Activated CD4-positive, alpha-beta T cell treated with anti-CD3 and anti-CD28 coated beads, Interleukin-2, Interleukin-4, amounts not matched to agents 100 ng/mL and 50 ng/mL, durations not matched to agents 16 hours and 8 hours (primary cell): ENCODE measurements around the gene MYG1.
"Not testable (repeated sequence)": the region's sequence is repeated elsewhere in the genome, so short reads cannot be mapped to it uniquely, and the experiment has no call there.

ENCODE experiments used
- DNase-seq: peaks from one replicate; pipeline ENCODE4 v3.0.0-alpha.2; 2020; ENCODE audit warnings: low spot score

The MYG1 gene

DNA sequence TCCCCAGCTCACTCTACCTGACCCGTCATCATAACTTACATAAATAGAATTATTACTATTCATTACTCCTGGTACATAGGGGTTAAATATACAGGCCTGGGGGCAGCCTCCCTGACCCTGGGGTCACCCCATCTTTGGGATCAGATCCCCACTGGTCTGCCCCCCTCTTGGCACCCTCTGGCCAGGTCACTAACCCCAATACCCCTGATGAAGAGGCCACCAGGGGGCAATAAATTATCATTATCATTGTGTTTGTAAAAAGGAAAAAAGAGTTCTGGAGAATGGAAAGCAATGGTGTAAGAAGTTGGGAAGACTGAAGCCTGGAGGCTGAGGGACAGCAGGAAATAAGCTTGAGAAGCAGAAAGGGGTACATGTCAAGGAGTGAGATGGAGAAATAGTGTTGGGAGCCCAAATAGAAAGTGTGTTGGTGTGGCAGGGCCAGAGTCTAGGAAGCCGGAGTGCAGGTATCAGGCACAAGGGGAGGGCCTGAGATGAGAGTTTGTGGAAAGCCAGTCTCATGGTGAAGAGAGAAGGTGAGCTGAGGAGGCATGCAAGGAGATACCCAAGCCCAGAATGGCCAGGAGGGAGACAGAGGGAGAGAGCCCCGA, 28.0 kb downstream of the MYG1 start:
- no peak for DNase-seq

DNA sequence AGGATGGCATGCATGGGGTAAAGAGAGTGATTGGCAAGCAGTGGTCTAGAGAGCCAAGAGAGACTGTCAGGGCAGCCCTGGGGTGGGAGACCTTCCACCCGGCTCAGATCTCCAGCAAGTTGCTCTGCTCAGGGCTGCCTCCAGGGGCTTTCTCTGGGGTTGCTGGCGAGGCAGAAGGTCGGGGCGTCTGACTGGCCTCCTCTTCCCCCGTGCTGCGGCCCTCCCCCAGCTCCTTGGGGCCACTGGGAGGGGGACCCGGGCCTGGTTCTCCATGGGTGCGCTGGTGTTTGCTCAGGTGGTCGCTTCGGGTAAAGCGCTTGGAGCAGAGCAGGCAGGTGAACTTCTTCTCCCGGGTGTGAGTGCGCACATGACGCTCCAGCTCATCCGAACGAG, 28.5 kb downstream of the MYG1 start:
- DNase-seq = no peak

DNA sequence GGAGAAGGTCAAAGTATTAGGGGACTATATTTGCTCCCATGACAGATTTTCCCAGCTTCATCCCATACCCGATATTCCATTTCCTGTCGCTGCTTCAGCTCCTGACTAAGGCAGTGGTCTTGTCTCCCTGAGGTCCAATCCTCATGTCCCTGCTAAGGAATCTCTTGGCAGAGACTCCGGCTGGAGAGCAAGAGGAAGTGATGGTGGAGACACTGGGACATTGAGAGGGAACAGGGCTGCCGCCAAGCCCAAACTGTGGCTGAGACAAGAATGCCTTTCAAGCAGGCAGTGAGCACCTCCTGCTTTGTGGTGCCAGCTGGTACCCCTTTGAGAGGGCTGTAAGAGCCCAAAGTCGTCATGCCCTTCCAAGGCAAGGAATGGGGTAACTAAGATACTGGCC, 31.2 kb downstream of the MYG1 start:
- no peak for DNase-seq

DNA sequence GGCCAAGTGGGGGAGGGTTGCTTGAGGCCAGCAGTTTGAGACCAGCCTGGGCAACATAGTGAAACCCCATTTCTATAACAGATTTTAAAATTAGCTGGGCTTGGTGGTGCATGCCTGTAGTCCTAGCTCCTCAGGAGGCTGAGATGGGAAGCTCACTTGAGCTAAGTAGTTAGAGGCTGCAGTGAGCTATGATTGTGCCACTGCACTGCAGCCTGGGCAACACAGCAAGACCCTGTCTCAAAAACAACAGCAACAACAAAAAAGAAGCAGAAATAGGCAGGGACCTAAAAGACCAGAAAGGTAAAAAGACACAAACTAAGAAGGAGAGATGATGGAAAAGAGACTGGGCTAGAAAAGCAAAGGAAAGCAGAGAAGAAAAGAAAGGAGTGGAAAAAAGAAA, 32.8 kb downstream of the MYG1 start:
- not testable (repeated sequence) for DNase-seq

DNA sequence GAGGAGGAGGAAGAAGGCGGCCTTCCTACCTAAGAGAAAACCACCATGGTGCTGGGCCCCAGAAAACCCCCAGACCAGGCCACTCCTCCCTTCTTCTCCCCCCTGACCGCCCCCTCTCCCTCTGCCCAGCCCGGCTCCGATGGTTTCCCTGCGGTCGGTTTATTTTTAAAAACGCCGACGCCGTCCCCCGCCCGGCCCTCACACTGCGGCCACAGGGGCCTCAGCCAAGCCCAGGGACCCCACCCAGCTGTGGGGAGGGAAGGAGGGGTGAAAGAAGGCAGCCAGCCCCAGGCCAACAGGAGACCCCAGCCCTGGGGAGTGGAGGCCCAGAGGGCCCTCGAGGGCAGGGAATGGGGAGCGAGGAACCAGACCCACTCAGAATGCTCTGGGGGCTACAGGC, 33.2 kb downstream of the MYG1 start:
- DNase-seq = no peak

DNA sequence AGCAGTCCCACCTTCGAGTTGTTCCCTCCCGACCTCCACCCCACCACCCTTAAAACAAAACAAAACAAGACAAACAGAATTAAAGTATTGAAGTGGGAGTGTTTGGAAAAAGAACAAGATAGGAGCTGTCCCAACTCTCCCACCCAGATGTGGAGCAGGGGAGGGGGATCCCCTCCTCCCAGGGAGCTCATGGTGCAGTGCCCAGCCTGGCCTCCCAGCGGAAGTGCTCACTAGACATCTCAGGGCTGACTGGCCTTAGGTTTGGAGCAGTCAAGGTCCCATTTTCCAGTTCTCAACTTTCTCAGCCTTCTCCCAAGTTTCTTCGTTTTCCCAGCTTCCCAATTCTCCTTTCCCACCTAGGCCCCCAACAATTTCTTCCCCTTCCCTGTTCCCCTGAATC, 33.8 kb downstream of the MYG1 start:
- no peak for DNase-seq

DNA sequence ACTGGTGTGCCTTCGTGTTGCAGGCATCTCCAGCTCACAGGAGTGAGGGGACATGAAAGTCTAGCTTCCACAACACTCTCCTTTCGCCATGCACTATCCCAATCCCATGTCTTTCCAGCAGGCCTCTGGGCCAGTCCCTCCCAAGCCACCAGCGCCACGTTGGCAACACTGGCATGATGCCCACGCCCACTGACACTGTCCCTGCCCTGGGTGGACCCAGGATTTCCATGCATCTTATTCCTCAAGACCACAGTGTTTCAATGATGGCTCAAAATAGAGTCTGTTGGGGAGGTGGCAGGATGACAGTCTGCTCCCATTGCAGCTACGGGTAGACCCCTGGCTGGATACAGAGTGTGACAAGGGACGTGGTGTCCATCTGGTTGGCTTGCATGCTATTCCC, 34.4 kb downstream of the MYG1 start:
- DNase-seq = no peak

DNA sequence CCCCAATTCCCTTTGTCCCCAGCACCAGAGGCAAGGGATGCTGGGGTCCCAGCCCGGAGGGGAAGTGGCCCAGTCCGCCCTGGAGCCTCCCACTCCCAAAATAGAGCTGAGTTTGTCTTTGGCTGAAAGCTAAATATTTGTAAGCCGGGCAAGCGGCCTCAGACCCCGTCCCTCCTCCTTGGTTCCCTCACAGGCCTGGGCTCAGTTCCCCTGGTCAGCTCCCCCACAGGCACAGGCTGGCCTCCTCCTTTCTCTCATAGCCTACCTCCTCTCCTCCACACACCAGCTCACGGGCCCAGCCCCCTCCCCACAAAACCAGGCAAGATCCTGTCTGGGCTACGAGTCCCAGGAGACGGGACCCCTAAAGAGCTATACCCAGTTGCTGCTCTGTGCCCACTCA, 35.3 kb downstream of the MYG1 start:
- no peak for DNase-seq

DNA sequence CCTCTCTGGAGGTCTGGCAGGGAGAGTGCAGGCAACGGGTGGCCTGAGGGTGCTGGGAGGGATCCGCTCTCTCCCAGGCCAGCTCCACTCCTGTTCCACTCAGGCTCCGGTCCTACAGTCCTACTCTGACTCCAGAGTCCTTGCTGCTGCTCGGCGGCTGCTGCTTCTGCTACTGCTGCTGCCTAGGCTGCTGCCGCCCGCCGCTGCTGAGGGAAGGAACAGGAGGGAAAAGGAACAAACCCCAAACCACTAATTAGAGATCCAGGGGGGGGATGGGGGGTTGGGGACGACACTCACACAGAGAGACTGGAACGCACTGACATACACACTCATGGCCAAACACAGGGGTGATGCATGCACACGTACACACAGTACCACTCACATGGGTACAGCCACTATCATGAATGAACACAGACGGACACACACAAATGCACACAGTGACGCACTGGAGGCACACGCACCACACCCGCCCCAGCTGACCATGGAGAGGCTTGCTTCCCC, 36.7 kb downstream of the MYG1 start, which contains the start of gene SP7:
Gene SP7, minus strand, starts transcription at position 174 of the 501 bp plus-strand sequence. CDS start 708 bp downstream, outside the sequence.
- DNase-seq = no peak

DNA sequence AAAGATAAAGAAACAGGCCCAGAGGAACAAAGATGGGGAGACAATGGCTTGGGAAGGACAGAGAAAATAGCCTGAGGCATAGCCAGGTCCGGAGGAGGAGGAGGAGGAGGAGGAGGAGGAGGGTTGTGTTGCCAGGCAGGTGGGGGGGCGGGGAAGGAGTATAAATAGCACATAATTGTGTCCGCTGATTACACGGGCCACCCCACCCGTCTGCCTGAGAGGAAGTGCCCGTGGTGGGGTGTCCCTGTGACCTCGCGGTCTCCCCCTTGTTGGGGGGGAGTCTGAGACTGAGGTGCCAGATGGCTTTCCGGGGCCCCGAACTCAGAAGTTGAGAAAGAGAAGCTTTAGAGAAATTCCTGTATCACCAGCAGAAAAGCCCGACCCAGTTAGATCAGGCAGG, 38.5 kb downstream of the MYG1 start:
- no peak for DNase-seq

DNA sequence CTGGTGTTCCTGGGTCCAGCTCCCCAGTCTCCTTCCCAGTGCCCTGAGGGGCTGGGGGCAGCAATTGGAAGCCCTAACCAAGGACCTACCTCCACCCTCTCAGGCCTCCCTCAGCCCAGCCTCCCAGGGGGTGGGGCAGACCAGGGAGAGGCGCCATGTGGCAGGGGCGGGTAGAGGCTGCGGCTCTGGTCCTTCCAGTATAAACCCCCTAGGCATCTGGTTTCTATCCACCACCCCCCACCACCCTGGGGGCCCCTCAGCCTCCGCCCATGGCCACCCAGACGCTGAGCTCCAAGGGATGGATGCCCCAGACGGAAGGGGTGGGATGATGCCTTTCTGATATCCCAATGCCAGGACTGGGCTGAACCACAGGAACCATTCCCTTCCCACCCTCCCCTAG, 39.4 kb downstream of the MYG1 start:
- DNase-seq = no peak

DNA sequence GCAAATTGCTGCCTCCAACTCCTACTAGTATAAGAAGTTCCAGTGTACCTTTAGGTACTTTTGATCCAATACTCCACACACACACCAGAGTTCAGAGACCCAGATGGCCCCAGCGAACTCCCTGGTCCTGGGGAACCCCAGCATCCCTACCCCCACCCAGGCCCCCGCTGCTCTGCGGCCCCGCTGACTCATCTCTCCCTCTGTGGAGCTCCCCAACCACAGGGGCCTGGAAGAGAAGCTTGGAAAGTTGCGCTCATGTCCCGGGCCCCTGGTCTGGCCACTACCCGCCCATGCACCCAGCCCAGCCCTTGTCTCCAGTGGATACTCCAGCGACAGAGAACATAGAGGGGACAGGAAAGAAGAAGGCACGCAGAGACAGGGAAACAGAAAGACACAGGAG, 40.9 kb downstream of the MYG1 start:
- no peak for DNase-seq

DNA sequence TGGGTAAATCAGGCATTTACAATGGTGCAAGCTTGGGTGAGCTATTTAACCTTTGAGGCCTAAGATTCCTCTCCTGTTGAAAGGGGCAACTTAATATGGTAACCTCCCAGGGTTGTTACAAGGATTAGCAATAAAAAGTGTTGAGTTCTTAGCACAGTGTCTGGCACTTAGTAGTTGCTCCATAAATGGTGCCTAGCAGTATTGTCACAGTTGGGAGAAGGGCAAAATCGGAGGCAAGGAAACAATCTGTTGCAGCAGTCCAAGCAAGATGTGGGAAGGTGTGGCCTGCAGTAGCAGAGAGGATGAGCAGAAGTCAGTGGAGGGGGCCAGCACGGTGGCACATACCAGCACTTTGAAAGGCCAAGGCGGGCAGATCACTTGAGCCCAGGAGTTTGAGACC, 44.0 kb downstream of the MYG1 start:
- no peak for DNase-seq

DNA sequence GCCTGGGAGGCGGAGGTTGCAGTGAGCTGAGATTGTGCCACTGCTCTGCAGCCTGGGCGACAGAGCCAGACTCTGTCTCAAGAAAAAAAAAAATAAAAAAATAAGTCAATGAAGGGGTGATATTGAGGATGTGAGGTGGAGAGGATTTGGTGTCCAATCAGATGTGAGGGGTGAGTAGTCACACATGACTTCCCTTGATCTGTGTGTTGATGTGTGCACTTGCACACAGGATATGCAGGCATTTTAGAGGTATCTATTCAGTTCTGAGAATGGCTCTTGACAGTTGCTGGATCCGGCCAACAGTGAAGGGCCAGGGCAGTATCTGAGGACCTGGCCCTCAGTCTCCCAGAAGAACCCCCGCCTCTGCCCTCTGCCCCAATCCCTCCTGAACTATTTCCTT, 44.5 kb downstream of the MYG1 start:
- DNase-seq = no peak

DNA sequence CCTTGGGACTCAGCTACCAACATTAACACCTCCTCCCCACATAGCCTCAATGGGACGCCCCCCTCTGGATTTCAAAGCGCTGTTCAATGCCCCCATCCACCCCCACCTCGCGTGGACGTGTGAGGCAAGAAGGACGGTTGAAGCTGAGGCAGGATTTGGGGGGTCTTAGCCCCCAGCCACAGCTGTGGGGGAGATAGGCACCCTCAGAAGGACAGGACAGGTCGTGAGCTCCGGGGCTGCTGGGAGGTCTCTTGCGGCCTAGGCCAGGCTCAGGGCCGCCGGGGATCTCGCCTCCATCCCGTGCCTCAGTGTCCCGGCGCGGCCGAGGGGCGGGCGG, 45.0 kb downstream of the MYG1 start:
- DNase-seq = no peak

DNA sequence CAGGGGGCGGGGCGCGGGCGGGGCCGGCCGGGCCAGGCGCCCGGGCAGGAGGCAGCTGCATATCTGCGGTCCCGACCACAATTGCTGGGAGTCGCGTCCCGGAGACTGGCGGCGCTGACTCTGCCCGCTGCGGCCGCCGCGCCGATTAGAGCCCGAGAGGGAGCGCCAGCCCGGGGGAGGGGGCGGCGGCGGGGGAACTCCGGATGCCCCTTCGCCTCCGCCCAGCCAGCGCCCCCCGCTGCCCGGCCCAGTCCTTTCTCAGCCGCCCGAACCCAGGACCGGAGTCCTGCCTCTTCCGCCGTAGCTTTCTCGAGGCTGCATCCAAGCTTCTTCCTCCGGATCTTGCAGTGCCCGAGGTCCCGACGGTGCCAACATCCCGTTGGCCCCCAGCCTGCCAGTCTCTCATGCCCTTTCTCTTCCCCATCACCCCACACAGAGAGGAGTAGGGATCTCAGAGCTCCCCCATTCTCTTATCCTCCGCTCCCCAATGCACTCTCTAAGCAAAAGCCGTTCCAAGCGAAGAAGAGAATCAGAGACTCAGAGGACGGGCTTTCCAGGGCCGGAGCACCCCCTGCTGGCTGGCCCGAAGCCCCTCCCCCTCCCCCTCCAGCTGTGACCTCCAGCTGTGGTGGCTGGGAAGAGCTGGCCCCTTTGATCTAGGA, 45.5 kb downstream of the MYG1 start:
- DNase-seq = peak; percentile 68

DNA sequence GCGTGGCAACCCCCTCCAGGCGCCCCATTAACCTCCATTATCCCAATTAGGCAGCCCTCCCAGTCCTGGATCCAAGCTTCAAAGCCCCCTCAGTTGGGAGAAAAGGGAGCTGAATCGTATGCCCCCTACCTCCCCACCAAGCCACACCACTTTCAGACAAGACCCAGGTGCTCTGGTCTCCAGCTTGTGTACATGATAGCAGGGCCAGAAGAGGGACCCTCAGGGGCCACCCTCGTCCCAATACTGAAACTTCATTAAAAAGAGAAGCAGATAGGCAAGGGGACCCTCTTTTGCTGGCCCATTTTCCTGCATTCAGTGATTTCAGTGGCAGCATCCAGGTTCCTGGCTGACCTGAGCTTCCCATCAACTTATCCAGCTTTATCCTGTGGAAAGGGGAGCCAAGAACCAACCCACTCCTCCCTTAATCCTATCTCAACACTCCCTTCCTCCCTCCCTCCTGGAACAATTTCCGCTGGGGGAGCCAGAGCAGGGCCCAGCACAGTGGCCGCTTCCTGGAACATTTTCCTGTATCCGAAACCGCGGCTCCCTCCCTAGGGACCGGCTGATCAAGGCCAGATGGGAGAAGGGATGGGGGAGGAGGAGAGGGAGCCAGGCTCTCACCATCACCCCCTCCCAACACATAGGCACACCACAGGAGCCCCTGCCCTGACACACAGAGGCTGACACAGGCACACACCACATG, 46.1 kb downstream of the MYG1 start:
- no peak for DNase-seq

DNA sequence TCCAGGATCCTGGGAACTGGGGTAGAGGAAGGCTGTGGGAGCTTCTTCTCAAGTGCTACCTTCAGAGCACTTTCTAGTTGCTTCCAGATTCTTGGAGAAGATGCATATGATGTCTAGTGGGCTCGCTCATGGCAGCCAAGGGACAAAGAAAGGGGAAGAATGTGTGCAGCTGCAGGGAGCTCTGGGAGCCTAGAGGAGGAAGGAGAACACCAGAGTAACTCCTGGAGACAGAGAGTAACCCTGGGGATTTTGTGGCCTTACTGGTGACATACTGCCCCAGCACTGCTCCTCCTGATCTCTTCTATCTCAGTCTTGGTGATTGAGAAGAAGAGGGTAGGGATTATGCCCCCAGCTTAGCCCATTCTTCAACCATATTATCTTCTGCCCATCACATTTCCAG, 47.0 kb downstream of the MYG1 start:
- DNase-seq = no peak

DNA sequence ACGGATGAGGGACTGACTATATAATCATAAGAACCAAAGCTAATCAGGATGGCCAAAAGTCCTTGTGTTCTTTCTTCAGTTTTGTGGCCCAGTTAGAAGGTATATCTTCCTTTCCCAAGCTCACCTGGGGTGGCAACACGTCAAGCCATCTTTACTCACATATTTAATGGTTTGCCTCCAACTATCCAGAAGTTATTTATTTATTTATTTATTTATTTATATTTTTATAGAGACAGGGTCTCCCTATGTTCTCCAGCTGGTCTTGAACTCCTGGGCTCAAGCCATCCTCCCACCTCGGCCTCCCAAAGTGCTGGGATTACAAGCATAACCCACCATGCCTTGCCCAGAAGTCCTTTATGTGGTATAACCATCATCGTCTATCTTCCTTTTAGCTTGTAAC, 48.4 kb downstream of the MYG1 start:
- DNase-seq = no peak

DNA sequence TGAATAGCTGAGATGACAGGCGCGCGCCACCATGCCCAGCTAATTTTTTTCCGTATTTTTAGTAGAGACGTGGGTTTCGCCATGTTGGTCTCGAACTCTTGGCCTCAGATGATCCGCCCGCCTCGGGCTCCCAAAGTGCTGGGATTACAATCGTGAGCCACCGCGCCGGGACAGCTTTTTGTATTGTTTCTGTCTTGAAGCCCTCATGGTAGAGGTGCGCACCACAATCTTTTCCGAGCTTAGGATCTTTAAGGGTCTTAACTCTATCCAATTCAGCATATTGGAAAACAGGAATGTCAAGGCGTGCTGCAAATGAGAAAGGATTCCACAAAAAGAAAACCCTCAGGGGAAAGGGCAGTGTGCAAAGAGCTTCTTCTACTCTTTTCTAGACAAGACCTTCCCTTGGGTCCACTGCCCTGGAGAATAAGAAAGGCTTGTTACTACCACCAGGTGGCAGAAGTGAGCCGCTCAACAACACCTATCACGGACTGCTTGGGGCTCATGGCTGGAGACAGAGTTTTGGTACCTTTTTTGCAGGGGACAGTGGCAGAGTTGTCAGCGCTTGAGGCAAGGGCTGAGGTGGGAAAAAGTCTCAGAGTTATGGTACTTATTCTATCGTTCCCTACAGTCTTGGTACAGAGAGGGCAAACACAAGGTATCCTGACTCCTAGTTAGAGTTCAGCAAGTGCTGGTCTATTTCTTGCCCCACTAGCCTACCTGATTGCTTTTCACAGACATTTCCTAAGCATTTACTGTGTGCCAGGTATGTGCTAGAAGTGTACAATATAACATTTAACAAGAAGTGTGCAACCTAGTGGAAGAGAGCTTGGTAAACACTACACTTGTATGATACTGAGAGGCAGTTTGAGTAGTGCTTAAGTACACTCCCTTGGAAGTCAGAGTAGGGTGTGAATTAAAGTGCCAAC, 53.1 kb downstream of the MYG1 start:
- DNase-seq = peak; percentile 89

DNA sequence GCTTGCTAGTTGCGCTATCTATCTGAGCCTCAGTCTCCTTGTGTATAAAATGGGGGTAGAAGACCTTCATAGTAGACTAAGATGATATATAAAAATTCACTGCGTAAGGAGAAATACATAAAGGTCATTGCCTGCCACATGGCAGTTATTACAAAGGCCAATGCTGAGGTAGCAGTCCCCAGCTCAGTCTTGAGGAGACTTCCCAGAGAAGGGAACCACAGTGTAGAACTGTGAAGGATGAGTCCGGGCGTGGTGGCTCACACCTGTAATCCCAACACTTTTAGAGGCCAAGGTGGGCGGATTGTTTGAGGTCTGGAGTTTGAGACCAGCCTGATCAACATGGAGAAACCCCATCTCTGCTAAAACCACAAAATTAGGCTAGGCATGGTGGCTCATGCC, 53.8 kb downstream of the MYG1 start:
- DNase-seq = no peak

DNA sequence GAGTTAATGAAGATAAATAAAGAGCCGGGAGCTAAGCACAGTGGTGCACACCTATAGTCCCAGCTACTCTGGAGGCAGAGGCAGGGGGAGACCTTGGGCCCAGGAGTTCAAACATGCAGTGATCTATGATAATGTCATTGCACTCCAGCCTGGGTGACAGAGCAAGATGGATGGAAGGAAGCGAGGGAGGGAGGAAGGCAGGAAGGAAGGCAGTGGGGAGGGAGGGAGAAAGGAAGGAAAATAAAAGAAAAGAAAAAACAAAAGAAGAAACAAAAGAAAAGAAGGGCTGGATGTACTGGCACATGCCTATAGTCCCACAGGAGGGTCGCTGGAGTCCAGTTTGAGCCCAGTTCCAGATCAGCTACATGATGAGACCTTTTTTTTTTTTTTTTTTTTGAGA, 55.6 kb downstream of the MYG1 start:
- no peak for DNase-seq
